WTC11 (cell line): ENCODE measurements around the gene UBASH3A.

Source experiments
- ATF2 ChIP-seq: sonication (generic); formaldehyde crosslinking; IDR thresholded peaks from 2 replicates; pipeline ENCODE4 v1.8.1; 2022; ENCODE audit warnings: low read depth, missing genetic modification reagents, borderline replicate concordance
- CBFB ChIP-seq: sonication (generic); formaldehyde crosslinking; IDR thresholded peaks from 2 replicates; pipeline ENCODE4 v1.8.1; 2022; ENCODE audit warnings: mild to moderate bottlenecking, low read depth, missing genetic modification reagents
- CREB1 ChIP-seq: sonication (generic); formaldehyde crosslinking; IDR thresholded peaks from 2 replicates; pipeline ENCODE4 v1.8.0; 2023; ENCODE audit warnings: mild to moderate bottlenecking, missing genetic modification reagents
- CTCF ChIP-seq: fragments of 200-600 bp; IDR thresholded peaks from 2 replicates; pipeline ENCODE4 v1.8.0; 2022; ENCODE audit warnings: antibody characterized with exemption
- E2F5 ChIP-seq: sonication (generic); formaldehyde crosslinking; IDR thresholded peaks from 2 replicates; pipeline ENCODE4 v1.8.1; 2022; ENCODE audit warnings: mild to moderate bottlenecking, moderate library complexity, missing genetic modification reagents
- FOXJ3 ChIP-seq: sonication (generic); formaldehyde crosslinking; IDR thresholded peaks from 2 replicates; pipeline ENCODE4 v1.9.0; 2021; ENCODE audit warnings: missing genetic modification reagents, mild to moderate bottlenecking, borderline replicate concordance
- GTF2I ChIP-seq: fragments of 250-450 bp; sonication (Bioruptor Pico); conservative IDR thresholded peaks from 2 replicates; pipeline ENCODE4 v1.4.0; 2021; ENCODE audit warnings: mild to moderate bottlenecking
- MLX ChIP-seq: sonication (generic); formaldehyde crosslinking; IDR thresholded peaks from 2 replicates; pipeline ENCODE4 v1.8.1; 2023; ENCODE audit warnings: mild to moderate bottlenecking, missing genetic modification reagents, moderate library complexity
- OVOL2 ChIP-seq: fragments of 250-450 bp; sonication (Bioruptor Pico); IDR thresholded peaks from 2 replicates; pipeline ENCODE4 v1.9.0; 2021; ENCODE audit warnings: mild to moderate bottlenecking, borderline replicate concordance
- SMAD3 ChIP-seq: sonication (generic); formaldehyde crosslinking; IDR thresholded peaks from 2 replicates; pipeline ENCODE4 v1.8.0; 2022; ENCODE audit warnings: missing genetic modification reagents, mild to moderate bottlenecking, borderline replicate concordance
- TEAD4 ChIP-seq: sonication (generic); formaldehyde crosslinking; IDR thresholded peaks from 2 replicates; pipeline ENCODE4 v1.8.0; 2022; ENCODE audit warnings: mild to moderate bottlenecking, missing genetic modification reagents
- ZNF121 ChIP-seq: sonication (generic); formaldehyde crosslinking; IDR thresholded peaks from 2 replicates; pipeline ENCODE4 v1.8.0; 2023; ENCODE audit warnings: missing genetic modification reagents
- ZNF512 ChIP-seq: sonication (generic); formaldehyde crosslinking; IDR thresholded peaks from 2 replicates; pipeline ENCODE4 v1.8.1; 2022; ENCODE audit warnings: missing genetic modification reagents, borderline replicate concordance

- TF ChIP-seq CREB1 (CRISPR knock-in tag) (no peak), TEAD4 (CRISPR knock-in tag) (no peak), CBFB (CRISPR knock-in tag) (no peak), MLX (CRISPR knock-in tag) (no peak), CTCF (no peak), OVOL2 (CRISPR knock-in tag) (no peak), ATF2 (CRISPR knock-in tag) (no peak), ZNF512 (CRISPR knock-in tag) (no peak), FOXJ3 (CRISPR knock-in tag) (no peak), GTF2I (no peak), E2F5 (CRISPR knock-in tag) (no peak), SMAD3 (no peak), ZNF121 (no peak)
Measured at GRCh38 chr21:42362198-42362597, 41.5 kb upstream of the UBASH3A start.
